Endothelial cell of umbilical vein (primary cell): Measurements from ENCODE around the gene PLEKHG5.

Source experiments
- CTCF ChIP-seq, 2 donors: IDR thresholded peaks; 1 replicate in 1 of 2; 2 replicates in 1 of 2; pipeline ENCODE4 v1.5.1; 2011; ENCODE audit warnings: low read length in 2 of 2, mild to moderate bottlenecking in 2 of 2, moderate library complexity in 2 of 2, control low read depth in 1 of 2, inconsistent platforms in 1 of 2, low read depth in 1 of 2; ENCODE audit not compliant: insufficient read depth in 1 of 2; ENCODE audit errors: extremely low read depth in 1 of 2
- POLR2AphosphoS5 ChIP-seq: IDR thresholded peaks from 2 replicates; pipeline ENCODE4 v1.6.1; 2012; ENCODE audit warnings: low read depth, mild to moderate bottlenecking, control low read depth, low read length, moderate library complexity; ENCODE audit not compliant: insufficient read depth

- TF ChIP-seq POLR2AphosphoS5 (no peak), CTCF (IDR thresholded peaks at IDR 0.05; ENCODE audit: extremely low read depth in 1 of 2, insufficient read depth in 1 of 2, low read depth in 1 of 2, low read length in 2 of 2) (no peak)
These were observed 10.8 kb upstream of the PLEKHG5 start for GRCh38 chr1:6502000-6502891.
